Loucy (cell line): ENCODE results near the gene GARIN5B.
"Not testable (repeated sequence)": the region's sequence is repeated elsewhere in the genome, so short reads cannot be mapped to it uniquely, and the experiment has no call there.

ENCODE experiments used
- EZH2phosphoT487 ChIP-seq: fragments of 200-600 bp; IDR thresholded peaks from 2 replicates; pipeline ENCODE4 v1.6.1; 2018; ENCODE audit warnings: antibody characterized with exemption, mild to moderate bottlenecking, moderate library complexity, borderline replicate concordance
- TF ChIP-seq, protein P1 (sequence below): fragments of 200-600 bp; sonication (generic); conservative IDR thresholded peaks from 2 replicates; pipeline ENCODE4 v1.5.1; 2014; ENCODE audit warnings: mild to moderate bottlenecking, antibody characterized with exemption, low read length

DNA sequence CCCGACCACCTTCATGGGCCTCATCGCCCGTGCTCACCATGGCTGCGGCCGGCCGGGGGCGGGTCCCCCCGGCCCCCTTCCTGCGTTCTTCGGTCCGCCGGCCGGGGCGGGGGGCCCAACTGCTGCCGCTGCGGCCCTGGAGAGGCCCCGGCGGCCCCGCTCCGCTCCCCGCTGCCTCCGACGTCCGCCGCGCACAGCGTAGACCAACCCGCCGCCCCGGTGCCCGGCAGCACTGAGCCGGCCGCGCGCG, 44.4 kb upstream of the GARIN5B start, which contains the start of gene UBE2S:
- TF ChIP-seq, protein P1, sequence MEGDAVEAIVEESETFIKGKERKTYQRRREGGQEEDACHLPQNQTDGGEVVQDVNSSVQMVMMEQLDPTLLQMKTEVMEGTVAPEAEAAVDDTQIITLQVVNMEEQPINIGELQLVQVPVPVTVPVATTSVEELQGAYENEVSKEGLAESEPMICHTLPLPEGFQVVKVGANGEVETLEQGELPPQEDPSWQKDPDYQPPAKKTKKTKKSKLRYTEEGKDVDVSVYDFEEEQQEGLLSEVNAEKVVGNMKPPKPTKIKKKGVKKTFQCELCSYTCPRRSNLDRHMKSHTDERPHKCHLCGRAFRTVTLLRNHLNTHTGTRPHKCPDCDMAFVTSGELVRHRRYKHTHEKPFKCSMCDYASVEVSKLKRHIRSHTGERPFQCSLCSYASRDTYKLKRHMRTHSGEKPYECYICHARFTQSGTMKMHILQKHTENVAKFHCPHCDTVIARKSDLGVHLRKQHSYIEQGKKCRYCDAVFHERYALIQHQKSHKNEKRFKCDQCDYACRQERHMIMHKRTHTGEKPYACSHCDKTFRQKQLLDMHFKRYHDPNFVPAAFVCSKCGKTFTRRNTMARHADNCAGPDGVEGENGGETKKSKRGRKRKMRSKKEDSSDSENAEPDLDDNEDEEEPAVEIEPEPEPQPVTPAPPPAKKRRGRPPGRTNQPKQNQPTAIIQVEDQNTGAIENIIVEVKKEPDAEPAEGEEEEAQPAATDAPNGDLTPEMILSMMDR, result not testable (repeated sequence)
- TF ChIP-seq EZH2phosphoT487, result not testable (repeated sequence)
